Measurements from ENCODE around the gene APBA2. TPM values are rescaled to one million over a fixed set of nuclear protein-coding genes. Genes with fewer than 3 reads are reported as not detected.
A peak's percentile ranks its signal among the peaks of the same experiment; 100 is the strongest.

APBA2 gene
- total and polyA plus RNA-seq, 7 donors, result 0.06 to 0.36 (median 0.08) TPM; not detected in 2

- Histone ChIP-seq H3K27ac (no peak overlapping the region), H3K4me1 (no peaks in the 10 kb centered on the region), H3K36me3 (ENCODE audit: insufficient read depth in 1 of 2, low read depth in 1 of 2) (no peaks in the 10 kb centered on the region), H3K27me3 (ENCODE audit: insufficient read depth in 3 of 3, low read length in 2 of 3) (peaks cover 0 to 35% (median 10%) of the 10 kb centered on the region in 3 donors), H3K9me3 (no peaks in the 10 kb centered on the region), H3K4me3 (no peak overlapping the region)
- intact Hi-C loops (cut with DNase I), result no loop called here
- no peak for TF ChIP-seq CTCF (IDR thresholded peaks at IDR 0.05)
- no peak for ATAC-seq
- 87 to 88% (median 88%) methylated on average over 31 of the region's 31 CpGs for WGBS, 3 donors
- peak in 1 of 2 donors; percentile 42 for DNase-seq
Measured at GRCh38 chr15:29135702-29136646, 250.2 kb downstream of the APBA2 start.

GRCh38 chr15:29138260-29138659, 252.5 kb downstream of the APBA2 start:
- WGBS, 3 donors, result 87 to 93% (median 91%) methylated on average over 6 of the region's 6 CpGs
- H3K4me3 ChIP-seq, result no peak overlapping the region
- H3K36me3 ChIP-seq (ENCODE audit: insufficient read depth in 1 of 2, low read depth in 1 of 2), result no peaks in the 10 kb centered on the region
- no peak overlapping the region for H3K27ac ChIP-seq
- no peaks in the 10 kb centered on the region for H3K9me3 ChIP-seq
- intact Hi-C loops (cut with DNase I), result no loop called here
- DNase-seq (no peak), ATAC-seq (no peak)
- no peaks in the 10 kb centered on the region for H3K4me1 ChIP-seq
- peaks cover 0 to 41% (median 12%) of the 10 kb centered on the region in 3 donors for H3K27me3 ChIP-seq (ENCODE audit: insufficient read depth in 3 of 3, low read length in 2 of 3)
- TF ChIP-seq CTCF (IDR thresholded peaks at IDR 0.05), result no peak

GRCh38 chr15:29139072-29139471, 253.3 kb downstream of the APBA2 start:
- no peak overlapping the region for H3K4me3 ChIP-seq
- H3K27ac ChIP-seq, result no peak overlapping the region
- WGBS, 3 donors, result 70 to 79% (median 75%) methylated on average over 19 of the region's 19 CpGs
- peaks cover 0 to 41% (median 9%) of the 10 kb centered on the region in 3 donors for H3K27me3 ChIP-seq (ENCODE audit: insufficient read depth in 3 of 3, low read length in 2 of 3)
- H3K9me3 ChIP-seq, result no peaks in the 10 kb centered on the region
- TF ChIP-seq CTCF (IDR thresholded peaks at IDR 0.05), result no peak
- peak in 1 of 2 donors; percentile 35 for DNase-seq
- H3K36me3 ChIP-seq (ENCODE audit: insufficient read depth in 1 of 2, low read depth in 1 of 2), result no peaks in the 10 kb centered on the region
- no peaks in the 10 kb centered on the region for H3K4me1 ChIP-seq
- intact Hi-C loops (cut with DNase I), result no loop called here
- no peak for ATAC-seq

- H3K9me3 ChIP-seq, result no peaks in the 10 kb centered on the region
- H3K4me3 ChIP-seq, result no peak overlapping the region
- no peaks in the 10 kb centered on the region for H3K36me3 ChIP-seq (ENCODE audit: insufficient read depth in 1 of 2, low read depth in 1 of 2)
- WGBS, 3 donors, result 13 to 14% (median 13%) methylated on average over 30 to 31 of the region's 31 CpGs
- ATAC-seq (peak in 2 of 4 donors; percentile 51 to 58), DNase-seq (peak; percentile 19 to 52)
- intact Hi-C loops (cut with DNase I), result loop anchor here in 1 of 2 donors (10.0 kb wide), 1 partner anchor 135 kb away; no protein-coding TSS in a partner anchor
- no peak overlapping the region for H3K27ac ChIP-seq
- TF ChIP-seq CTCF (IDR thresholded peaks at IDR 0.05), result peak; percentile 54
- H3K4me1 ChIP-seq, result no peaks in the 10 kb centered on the region
- H3K27me3 ChIP-seq (ENCODE audit: insufficient read depth in 3 of 3, low read length in 2 of 3), result peaks cover 0 to 41% (median 9%) of the 10 kb centered on the region in 3 donors
Measured at GRCh38 chr15:29139540-29140459, 254.0 kb downstream of the APBA2 start.

All from psoas muscle (tissue), 8 donors.